HepG2 (cell line): ENCODE results near the gene TASOR2. TPM values are rescaled to one million over a fixed set of nuclear protein-coding genes. Genes with fewer than 3 reads are reported as not detected.

Experiments
- CEBPG ChIP-seq: IDR thresholded peaks from 2 replicates; pipeline ENCODE4 v1.6.1; 2016
- EHMT2 ChIP-seq: fragments of 200-600 bp; sonication (generic); IDR thresholded peaks from 2 replicates; pipeline ENCODE4 v1.7.0; 2017; ENCODE audit warnings: antibody characterized with exemption, low read depth, low read length, borderline replicate concordance
- ESRRA ChIP-seq: sonication (generic); formaldehyde crosslinking; IDR thresholded peaks from 2 replicates; pipeline ENCODE4 v1.5.1; 2020; ENCODE audit warnings: mild to moderate bottlenecking, low read depth, missing genetic modification reagents
- HIVEP1 ChIP-seq: sonication (generic); formaldehyde crosslinking; IDR thresholded peaks from 2 replicates; pipeline ENCODE4 v1.4.0; 2020; ENCODE audit warnings: mild to moderate bottlenecking, missing genetic modification reagents
- HOXA9 ChIP-seq: sonication (generic); formaldehyde crosslinking; IDR thresholded peaks from 2 replicates; pipeline ENCODE4 v1.8.1; 2022; ENCODE audit warnings: missing genetic modification reagents, mild to moderate bottlenecking, moderate library complexity, borderline replicate concordance
- MED13 ChIP-seq: sonication (generic); formaldehyde crosslinking; IDR thresholded peaks from 2 replicates; pipeline ENCODE4 v1.5.0; 2020; ENCODE audit warnings: missing genetic modification reagents
- PAXIP1 ChIP-seq: sonication (generic); formaldehyde crosslinking; conservative IDR thresholded peaks from 2 replicates; pipeline ENCODE4 v1.4.0; 2020; ENCODE audit warnings: mild to moderate bottlenecking, missing genetic modification reagents, moderate library complexity
- RAD21 ChIP-seq: fragments of 450-650 bp; formaldehyde crosslinking; IDR thresholded peaks from 2 replicates; pipeline ENCODE4 v1.5.0; 2020; ENCODE audit warnings: mild to moderate bottlenecking
- RXRB ChIP-seq: IDR thresholded peaks from 2 replicates; pipeline ENCODE4 v1.6.1; 2016; ENCODE audit warnings: borderline replicate concordance, missing genetic modification reagents, missing compliant biosample characterization
- SOX5 ChIP-seq: IDR thresholded peaks from 2 replicates; pipeline ENCODE4 v1.6.1; 2016; ENCODE audit warnings: borderline replicate concordance
- TEAD3 ChIP-seq: optimal IDR thresholded peaks from 2 replicates; pipeline ENCODE3; 2016; ENCODE audit warnings: borderline replicate concordance
- THAP8 ChIP-seq: sonication (generic); formaldehyde crosslinking; IDR thresholded peaks from 2 replicates; pipeline ENCODE4 v1.5.1; 2020; ENCODE audit warnings: missing genetic modification reagents, mild to moderate bottlenecking, borderline replicate concordance
- THAP9 ChIP-seq: sonication (generic); formaldehyde crosslinking; IDR thresholded peaks from 2 replicates; pipeline ENCODE4; 2020; ENCODE audit warnings: missing genetic modification reagents, mild to moderate bottlenecking, borderline replicate concordance
- ZNF354B ChIP-seq: sonication (generic); formaldehyde crosslinking; IDR thresholded peaks from 2 replicates; pipeline ENCODE4 v1.8.0; 2022; ENCODE audit warnings: mild to moderate bottlenecking, missing genetic modification reagents
- ZNF414 ChIP-seq: sonication (generic); formaldehyde crosslinking; IDR thresholded peaks from 2 replicates; pipeline ENCODE4 v1.5.0; 2020; ENCODE audit warnings: missing genetic modification reagents
- ZNF451 ChIP-seq: sonication (generic); formaldehyde crosslinking; IDR thresholded peaks from 2 replicates; pipeline ENCODE4 v1.5.0; 2020; ENCODE audit warnings: mild to moderate bottlenecking, missing genetic modification reagents
- ZNF549 ChIP-seq: sonication (generic); formaldehyde crosslinking; IDR thresholded peaks from 2 replicates; pipeline ENCODE4 v1.5.0; 2020; ENCODE audit warnings: missing genetic modification reagents
- ZNF577 ChIP-seq: sonication (generic); formaldehyde crosslinking; IDR thresholded peaks from 2 replicates; pipeline ENCODE4 v1.4.0; 2020; ENCODE audit warnings: mild to moderate bottlenecking, low read depth, missing genetic modification reagents, borderline replicate concordance
- ZNF703 ChIP-seq: sonication (generic); formaldehyde crosslinking; IDR thresholded peaks from 2 replicates; pipeline ENCODE4 v1.5.1; 2020; ENCODE audit warnings: missing genetic modification reagents, mild to moderate bottlenecking, moderate library complexity, borderline replicate concordance
- ZNF770 ChIP-seq: sonication (generic); formaldehyde crosslinking; IDR thresholded peaks from 2 replicates; pipeline ENCODE4 v1.5.0; 2020; ENCODE audit warnings: mild to moderate bottlenecking, missing genetic modification reagents
- polyA plus RNA-seq, 8 experiments: library from polyadenylated mRNA; depleted of rRNA in 3 of 8; stranded (reverse) in 7 of 8; unstranded in 1 of 8; fragments of >200 nt; fragmentation: Illumina TruSeq in 4 of 8; extraction: Trizol in 4 of 8; gene quantifications; 2 replicates each; pipeline versions ENCODE4 v1.2.1 to v1.2.3, GENCODE V29; 2011 to 2016; ENCODE audit warnings: low read depth in 4 of 8, missing spikeins in 1 of 8, mixed read lengths in 1 of 8; ENCODE audit not compliant: insufficient read depth in 1 of 8
- total RNA-seq, 5 experiments: library from RNA; depleted of rRNA; stranded (reverse); fragments of >200 nt; fragmentation: Illumina TruSeq; extraction: Trizol; gene quantifications; 2 replicates each; pipeline ENCODE4 v1.2.3, GENCODE V29; 2016; ENCODE audit warnings: low read depth in 1 of 5

Gene TASOR2
- total and polyA plus RNA-seq, 2 of the 13 experiments (the other 11 are each of a cell fraction or from before 2014, with no cell fraction given) = 24.2 to 55.3 TPM

- TF ChIP-seq RXRB (CRISPR knock-in tag) = peak; percentile 72; the same call in 1 of the 2 replicates
- peak; percentile 95 for TF ChIP-seq THAP8 (CRISPR knock-in tag)
- peak; percentile 80 for TF ChIP-seq SOX5 (CRISPR knock-in tag)
- peak; percentile 93 for TF ChIP-seq THAP9
- no peak for TF ChIP-seq ZNF549 (CRISPR knock-in tag)
- TF ChIP-seq PAXIP1 (CRISPR knock-in tag) = no peak; the same call in 1 of the 2 replicates
- TF ChIP-seq ZNF577 (CRISPR knock-in tag) = no peak
- 0 out of 2 replicates have a peak, but pooled peaks have one; percentile 54 for TF ChIP-seq MED13 (CRISPR knock-in tag)
- peak; percentile 65 for TF ChIP-seq TEAD3 (CRISPR knock-in tag)
- TF ChIP-seq ZNF770 (CRISPR knock-in tag) = peak; percentile 41
- TF ChIP-seq ESRRA = peak; percentile 91
- peak; percentile 49; the same call in 1 of the 2 replicates for TF ChIP-seq CEBPG
- peak; percentile 88; the same call in 1 of the 2 replicates for TF ChIP-seq HOXA9 (CRISPR knock-in tag)
- no peak for TF ChIP-seq EHMT2
- no peak for TF ChIP-seq RAD21 (CRISPR knock-in tag)
- peak; percentile 86 for TF ChIP-seq HIVEP1 (CRISPR knock-in tag)
- no peak for TF ChIP-seq ZNF703 (CRISPR knock-in tag)
- peak; percentile 81 for TF ChIP-seq ZNF451 (CRISPR knock-in tag)
- TF ChIP-seq ZNF354B (CRISPR knock-in tag) = no peak; the same call in 1 of the 2 replicates
- peak; percentile 60; the same call in 1 of the 2 replicates for TF ChIP-seq ZNF414
Observed at GRCh38 chr10:5684318-5684970, at the start of gene TASOR2 (continued).
